Measurements from ENCODE around the gene SLC37A3.

- TF ChIP-seq ZNF274 (IDR thresholded peaks at IDR 0.05; ENCODE audit: low read depth, low read length) (no peak), YY1 (IDR thresholded peaks at IDR 0.05; ENCODE audit: insufficient read depth, insufficient read length) (no peak)
Measured at GRCh38 chr7:140350056-140350455, 48.3 kb downstream of the SLC37A3 start.
